ENCODE results near the gene FAM222A. TPM values are rescaled to one million over a fixed set of nuclear protein-coding genes. Genes with fewer than 3 reads are reported as not detected.

Gene FAM222A
- total RNA-seq, 1 experiment from 2014 or later: 2.8 TPM

- Histone ChIP-seq H3T11ph (ENCODE audit: low read length) (no peak overlapping the region), H3K9me3 (ENCODE audit: control insufficient read depth, low read depth, low read length) (no peaks in the 10 kb centered on the region), H2AK5ac (ENCODE audit: insufficient read length, low read length) (no peak overlapping the region), H4K91ac (ENCODE audit: insufficient read length, low read depth, low read length) (no peak overlapping the region), H3K14ac (ENCODE audit: insufficient read depth, low read length) (no peak overlapping the region), H3K27me3 (ENCODE audit: insufficient read depth, low read length) (no peaks in the 10 kb centered on the region), H3K79me2 (ENCODE audit: insufficient read depth, low read length) (no peaks in the 10 kb centered on the region), H3K4ac (ENCODE audit: low read depth, low read length) (no peak overlapping the region), H3K23ac (ENCODE audit: insufficient read length, low read depth, low read length) (no peak overlapping the region), H3K56ac (ENCODE audit: insufficient read length, low read depth, low read length) (no peak overlapping the region), H2BK15ac (ENCODE audit: low read depth, low read length) (no peak overlapping the region), H2BK20ac (ENCODE audit: low read depth, low read length, poor library complexity, severe bottlenecking) (no peak overlapping the region), H4K8ac (replicated peaks; ENCODE audit: insufficient read length, low read depth, low read length) (no peak overlapping the region), H2BK12ac (ENCODE audit: insufficient read length, low read depth, low read length) (no peak overlapping the region), H3K27ac (ENCODE audit: insufficient read length, low read depth, low read length) (no peak overlapping the region), H4K5ac (ENCODE audit: insufficient read length, low read depth, low read length) (no peak overlapping the region), H3K18ac (ENCODE audit: insufficient read length, low read depth, low read length) (no peak overlapping the region), H2BK120ac (ENCODE audit: low read depth, low read length, poor library complexity, severe bottlenecking) (no peak overlapping the region), H2BK5ac (ENCODE audit: insufficient read length, low read length) (no peak overlapping the region), H4K20me1 (ENCODE audit: control insufficient read depth, insufficient read depth, insufficient read length) (no peaks in the 10 kb centered on the region), H3K4me1 (ENCODE audit: insufficient read depth, low read length) (no peaks in the 10 kb centered on the region), H3K79me1 (ENCODE audit: insufficient read depth, low read depth, low read length, poor library complexity, severe bottlenecking) (no peaks in the 10 kb centered on the region), H3K23me2 (ENCODE audit: insufficient read length, low read depth, low read length, poor library complexity, severe bottlenecking) (no peaks in the 10 kb centered on the region), H3K4me2 (ENCODE audit: insufficient read depth, insufficient read length, low read length) (no peak overlapping the region), H3K9ac (ENCODE audit: extremely low read depth, insufficient read length, low read length) (no peak overlapping the region), H2AFZ (ENCODE audit: low read length) (no peak overlapping the region)
- no peak for TF ChIP-seq CTCF (conservative IDR thresholded peaks at IDR 0.05)
- H3K9me3 Mint-ChIP-seq: peaks cover 6 to 7% of the 10 kb centered on the region in 2 experiments; a peak in 4 of 5 replicates
- WGBS (ENCODE audit: extremely low coverage, insufficient read length, low lambda C conversion rate): no CpG with 5 or more reads among the region's 18 CpGs
- no peak overlapping the region for H3K4me3 Mint-ChIP-seq
- DNase-seq: peak; percentile 30
- H3K27ac Mint-ChIP-seq: no peak overlapping the region; a peak in 2 of 7 replicates
- H3K36me3 Mint-ChIP-seq (ENCODE audit: insufficient read depth in 1 of 3, low read depth in 3 of 3): peaks cover 0 to 7% (median 3%) of the 10 kb centered on the region in 3 experiments; a peak in 3 of 7 replicates
- peaks cover 13 to 25% of the 10 kb centered on the region in 2 experiments for H3K4me1 Mint-ChIP-seq
- H3K27me3 Mint-ChIP-seq (ENCODE audit: low read depth): no peaks in the 10 kb centered on the region; the same call in none of the 2 replicates
Observed at GRCh38 chr12:109760031-109760929, 46.7 kb downstream of the FAM222A start.

All from H9 (cell line).